Esophagus muscularis mucosa (tissue), 4 donors: ENCODE data around the gene MAEA.

Experiments
- CTCF ChIP-seq, 3 experiments: fragments of 200-600 bp in 2 of 3; fragments of 450-650 bp in 1 of 3; sonication (generic) in 2 of 3; IDR thresholded peaks; one replicate each; pipeline ENCODE4 v1.5.1; 2017 to 2019; ENCODE audit warnings: antibody characterized with exemption in 3 of 3, mild to moderate bottlenecking in 2 of 3, moderate library complexity in 1 of 3
- EP300 ChIP-seq: sonication (generic); formaldehyde crosslinking; IDR thresholded peaks from one replicate; pipeline ENCODE4 v1.6.1; 2017; ENCODE audit warnings: antibody characterized with exemption
- POLR2A ChIP-seq: fragments of 450-650 bp; IDR thresholded peaks from one replicate; pipeline ENCODE4 v1.6.1; 2017; ENCODE audit warnings: antibody characterized with exemption, moderate library complexity, mild to moderate bottlenecking, low read depth

GRCh38 chr4:1251773-1252066 is 38.0 kb upstream of the MAEA start:
- TF ChIP-seq CTCF (IDR thresholded peaks at IDR 0.05) (no peak), EP300 (no peak), POLR2A (no peak)
